K562 (cell line): Measurements from ENCODE around the gene LHX3. TPM values are rescaled to one million over a fixed set of nuclear protein-coding genes. Genes with fewer than 3 reads are reported as not detected.

ENCODE experiments used
- DACH1 ChIP-seq: fragments of 450-650 bp; IDR thresholded peaks from 2 replicates; pipeline ENCODE4 v1.6.1; 2018; ENCODE audit not compliant: partially characterized antibody
- E2F1 ChIP-seq: sonication (generic); formaldehyde crosslinking; IDR thresholded peaks from 2 replicates; pipeline ENCODE4 v1.8.1; 2023; ENCODE audit warnings: mild to moderate bottlenecking, missing genetic modification reagents, moderate library complexity
- ESRRB ChIP-seq: fragments of 250-450 bp; sonication (Bioruptor Pico); IDR thresholded peaks from 2 replicates; pipeline ENCODE4 v1.5.0; 2020; ENCODE audit warnings: mild to moderate bottlenecking, moderate library complexity, borderline replicate concordance
- NCOR1 ChIP-seq: fragments of 450-650 bp; IDR thresholded peaks from 2 replicates; pipeline ENCODE4 v1.6.1; 2016; ENCODE audit warnings: mild to moderate bottlenecking, moderate library complexity
- YBX1 ChIP-seq: fragments of 450-650 bp; IDR thresholded peaks from 2 replicates; pipeline ENCODE4 v1.7.1; 2016; ENCODE audit warnings: mild to moderate bottlenecking
- polyA plus RNA-seq, 8 experiments: library from polyadenylated mRNA; depleted of rRNA in 4 of 8; stranded (reverse) in 5 of 8; unstranded in 3 of 8; fragments of >200 nt; fragmentation: Nextera tagmentation in 2 of 8; fragmentation: Illumina TruSeq in 1 of 8; extraction: Ambion mirVana in 2 of 8; extraction: Trizol in 1 of 8; gene quantifications; 2 replicates each; pipeline versions ENCODE4 v1.2.1 to v1.2.3, GENCODE V29; 2011 to 2014; ENCODE audit warnings: inconsistent platforms in 1 of 8, missing spikeins in 1 of 8
- total RNA-seq, 7 experiments: library from RNA; depleted of rRNA in 6 of 7; stranded (reverse); fragments of >200 nt in 6 of 7; fragmentation: Illumina TruSeq in 2 of 7; extraction: Trizol in 2 of 7; gene quantifications; 2 replicates each; pipeline versions ENCODE4 v1.2.1 to v1.2.3, GENCODE V29; 2011 to 2021; ENCODE audit warnings: low replicate concordance in 1 of 7
- TF ChIP-seq, protein P1 (sequence below): fragments of 450-650 bp; IDR thresholded peaks from 2 replicates; pipeline ENCODE4 v1.6.1; 2016; ENCODE audit warnings: mild to moderate bottlenecking, moderate library complexity

The LHX3 gene
- total and polyA plus RNA-seq, 9 of the 15 experiments (the other 6 are each of a cell fraction or from before 2014, with no cell fraction given), result 0.09 TPM; not detected in 8

- TF ChIP-seq YBX1, result no peak
- TF ChIP-seq DACH1, result no peak
- 0 out of 2 replicates have a peak, but pooled peaks have one; percentile 65 for TF ChIP-seq E2F1 (CRISPR knock-in tag)
- TF ChIP-seq, protein P1, sequence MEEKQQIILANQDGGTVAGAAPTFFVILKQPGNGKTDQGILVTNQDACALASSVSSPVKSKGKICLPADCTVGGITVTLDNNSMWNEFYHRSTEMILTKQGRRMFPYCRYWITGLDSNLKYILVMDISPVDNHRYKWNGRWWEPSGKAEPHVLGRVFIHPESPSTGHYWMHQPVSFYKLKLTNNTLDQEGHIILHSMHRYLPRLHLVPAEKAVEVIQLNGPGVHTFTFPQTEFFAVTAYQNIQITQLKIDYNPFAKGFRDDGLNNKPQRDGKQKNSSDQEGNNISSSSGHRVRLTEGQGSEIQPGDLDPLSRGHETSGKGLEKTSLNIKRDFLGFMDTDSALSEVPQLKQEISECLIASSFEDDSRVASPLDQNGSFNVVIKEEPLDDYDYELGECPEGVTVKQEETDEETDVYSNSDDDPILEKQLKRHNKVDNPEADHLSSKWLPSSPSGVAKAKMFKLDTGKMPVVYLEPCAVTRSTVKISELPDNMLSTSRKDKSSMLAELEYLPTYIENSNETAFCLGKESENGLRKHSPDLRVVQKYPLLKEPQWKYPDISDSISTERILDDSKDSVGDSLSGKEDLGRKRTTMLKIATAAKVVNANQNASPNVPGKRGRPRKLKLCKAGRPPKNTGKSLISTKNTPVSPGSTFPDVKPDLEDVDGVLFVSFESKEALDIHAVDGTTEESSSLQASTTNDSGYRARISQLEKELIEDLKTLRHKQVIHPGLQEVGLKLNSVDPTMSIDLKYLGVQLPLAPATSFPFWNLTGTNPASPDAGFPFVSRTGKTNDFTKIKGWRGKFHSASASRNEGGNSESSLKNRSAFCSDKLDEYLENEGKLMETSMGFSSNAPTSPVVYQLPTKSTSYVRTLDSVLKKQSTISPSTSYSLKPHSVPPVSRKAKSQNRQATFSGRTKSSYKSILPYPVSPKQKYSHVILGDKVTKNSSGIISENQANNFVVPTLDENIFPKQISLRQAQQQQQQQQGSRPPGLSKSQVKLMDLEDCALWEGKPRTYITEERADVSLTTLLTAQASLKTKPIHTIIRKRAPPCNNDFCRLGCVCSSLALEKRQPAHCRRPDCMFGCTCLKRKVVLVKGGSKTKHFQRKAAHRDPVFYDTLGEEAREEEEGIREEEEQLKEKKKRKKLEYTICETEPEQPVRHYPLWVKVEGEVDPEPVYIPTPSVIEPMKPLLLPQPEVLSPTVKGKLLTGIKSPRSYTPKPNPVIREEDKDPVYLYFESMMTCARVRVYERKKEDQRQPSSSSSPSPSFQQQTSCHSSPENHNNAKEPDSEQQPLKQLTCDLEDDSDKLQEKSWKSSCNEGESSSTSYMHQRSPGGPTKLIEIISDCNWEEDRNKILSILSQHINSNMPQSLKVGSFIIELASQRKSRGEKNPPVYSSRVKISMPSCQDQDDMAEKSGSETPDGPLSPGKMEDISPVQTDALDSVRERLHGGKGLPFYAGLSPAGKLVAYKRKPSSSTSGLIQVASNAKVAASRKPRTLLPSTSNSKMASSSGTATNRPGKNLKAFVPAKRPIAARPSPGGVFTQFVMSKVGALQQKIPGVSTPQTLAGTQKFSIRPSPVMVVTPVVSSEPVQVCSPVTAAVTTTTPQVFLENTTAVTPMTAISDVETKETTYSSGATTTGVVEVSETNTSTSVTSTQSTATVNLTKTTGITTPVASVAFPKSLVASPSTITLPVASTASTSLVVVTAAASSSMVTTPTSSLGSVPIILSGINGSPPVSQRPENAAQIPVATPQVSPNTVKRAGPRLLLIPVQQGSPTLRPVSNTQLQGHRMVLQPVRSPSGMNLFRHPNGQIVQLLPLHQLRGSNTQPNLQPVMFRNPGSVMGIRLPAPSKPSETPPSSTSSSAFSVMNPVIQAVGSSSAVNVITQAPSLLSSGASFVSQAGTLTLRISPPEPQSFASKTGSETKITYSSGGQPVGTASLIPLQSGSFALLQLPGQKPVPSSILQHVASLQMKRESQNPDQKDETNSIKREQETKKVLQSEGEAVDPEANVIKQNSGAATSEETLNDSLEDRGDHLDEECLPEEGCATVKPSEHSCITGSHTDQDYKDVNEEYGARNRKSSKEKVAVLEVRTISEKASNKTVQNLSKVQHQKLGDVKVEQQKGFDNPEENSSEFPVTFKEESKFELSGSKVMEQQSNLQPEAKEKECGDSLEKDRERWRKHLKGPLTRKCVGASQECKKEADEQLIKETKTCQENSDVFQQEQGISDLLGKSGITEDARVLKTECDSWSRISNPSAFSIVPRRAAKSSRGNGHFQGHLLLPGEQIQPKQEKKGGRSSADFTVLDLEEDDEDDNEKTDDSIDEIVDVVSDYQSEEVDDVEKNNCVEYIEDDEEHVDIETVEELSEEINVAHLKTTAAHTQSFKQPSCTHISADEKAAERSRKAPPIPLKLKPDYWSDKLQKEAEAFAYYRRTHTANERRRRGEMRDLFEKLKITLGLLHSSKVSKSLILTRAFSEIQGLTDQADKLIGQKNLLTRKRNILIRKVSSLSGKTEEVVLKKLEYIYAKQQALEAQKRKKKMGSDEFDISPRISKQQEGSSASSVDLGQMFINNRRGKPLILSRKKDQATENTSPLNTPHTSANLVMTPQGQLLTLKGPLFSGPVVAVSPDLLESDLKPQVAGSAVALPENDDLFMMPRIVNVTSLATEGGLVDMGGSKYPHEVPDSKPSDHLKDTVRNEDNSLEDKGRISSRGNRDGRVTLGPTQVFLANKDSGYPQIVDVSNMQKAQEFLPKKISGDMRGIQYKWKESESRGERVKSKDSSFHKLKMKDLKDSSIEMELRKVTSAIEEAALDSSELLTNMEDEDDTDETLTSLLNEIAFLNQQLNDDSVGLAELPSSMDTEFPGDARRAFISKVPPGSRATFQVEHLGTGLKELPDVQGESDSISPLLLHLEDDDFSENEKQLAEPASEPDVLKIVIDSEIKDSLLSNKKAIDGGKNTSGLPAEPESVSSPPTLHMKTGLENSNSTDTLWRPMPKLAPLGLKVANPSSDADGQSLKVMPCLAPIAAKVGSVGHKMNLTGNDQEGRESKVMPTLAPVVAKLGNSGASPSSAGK, result peak; percentile 67
- no peak for TF ChIP-seq ESRRB (CRISPR knock-in tag)
- TF ChIP-seq NCOR1, result no peak
Measured at GRCh38 chr9:136245219-136246150, 40.6 kb upstream of the LHX3 start, which contains the start of gene QSOX2 (continued).
